MM.1S (cell line): ENCODE measurements around the gene GNS.

Source experiments
- DNase-seq: peaks from one replicate; pipeline ENCODE4 v3.0.0-alpha.2; 2015
- H2AFZ ChIP-seq: fragments of 300-600 bp; sonication (generic); 2 replicates; pipeline ENCODE4 v1.6.0; 2016; ENCODE audit warnings: antibody characterized with exemption, low read length
- H3F3A ChIP-seq: fragments of 300-600 bp; sonication (generic); 2 replicates; pipeline ENCODE4 v1.6.1; 2016; ENCODE audit warnings: mild to moderate bottlenecking, antibody characterized with exemption, low read length, moderate library complexity, mixed read lengths; ENCODE audit not compliant: insufficient read depth
- H3K27ac ChIP-seq: fragments of 300-600 bp; sonication (generic); 2 replicates; pipeline ENCODE4 v1.5.1; 2016; ENCODE audit warnings: mild to moderate bottlenecking, low read length
- H3K27me3 ChIP-seq: fragments of 300-600 bp; sonication (generic); replicated peaks from 2 replicates; pipeline ENCODE4 v1.6.0; 2016; ENCODE audit warnings: low read length; ENCODE audit not compliant: insufficient read depth
- H3K36me3 ChIP-seq: fragments of 300-600 bp; sonication (generic); replicated peaks from 2 replicates; pipeline ENCODE4 v1.6.1; 2016; ENCODE audit warnings: mild to moderate bottlenecking, low read length, mixed read lengths; ENCODE audit not compliant: insufficient read depth
- H3K4me1 ChIP-seq: fragments of 300-600 bp; sonication (generic); 2 replicates; pipeline ENCODE4 v1.6.1; 2016; ENCODE audit warnings: low read length, mixed read lengths
- H3K4me2 ChIP-seq: fragments of 300-600 bp; sonication (generic); 2 replicates; pipeline ENCODE4 v1.6.0; 2016; ENCODE audit warnings: low read depth, low read length
- H3K4me3 ChIP-seq: fragments of 300-600 bp; sonication (generic); 2 replicates; pipeline ENCODE4 v1.5.1; 2016; ENCODE audit warnings: low read length, mixed read lengths
- H3K79me2 ChIP-seq: fragments of 300-600 bp; sonication (generic); 2 replicates; pipeline ENCODE4 v1.6.1; 2016; ENCODE audit warnings: mixed run types, low read length, mixed read lengths
- H3K9ac ChIP-seq: fragments of 300-600 bp; sonication (generic); 2 replicates; pipeline ENCODE4 v1.6.1; 2016; ENCODE audit warnings: low read length, mixed read lengths
- H3K9me2 ChIP-seq: fragments of 300-600 bp; sonication (generic); replicated peaks from 2 replicates; pipeline ENCODE4 v1.6.1; 2016; ENCODE audit warnings: mild to moderate bottlenecking, low read length, mixed read lengths; ENCODE audit not compliant: insufficient read depth
- H3K9me3 ChIP-seq: fragments of 300-600 bp; sonication (generic); replicated peaks from 2 replicates; pipeline ENCODE4 v1.6.1; 2016; ENCODE audit warnings: mild to moderate bottlenecking, low read length, mixed read lengths; ENCODE audit not compliant: insufficient read depth
- H4K20me1 ChIP-seq: fragments of 300-600 bp; sonication (generic); 2 replicates; pipeline ENCODE4 v1.6.1; 2016; ENCODE audit warnings: mild to moderate bottlenecking, low read length, moderate library complexity, mixed read lengths; ENCODE audit not compliant: insufficient read depth
- CTCF ChIP-seq: fragments of 300-600 bp; sonication (generic); IDR thresholded peaks from 2 replicates; pipeline ENCODE4 v1.5.1; 2016; ENCODE audit warnings: antibody characterized with exemption, low read length, mixed read lengths
- EZH2 ChIP-seq: fragments of 300-600 bp; sonication (generic); optimal IDR thresholded peaks from 2 replicates; pipeline ENCODE3; 2017; ENCODE audit warnings: low read depth, mild to moderate bottlenecking, antibody characterized with exemption, low read length, mixed read lengths
- EZH2phosphoT487 ChIP-seq: fragments of 300-600 bp; sonication (generic); IDR thresholded peaks from 2 replicates; pipeline ENCODE4 v1.6.1; 2018; ENCODE audit warnings: antibody characterized with exemption, low read length

Gene GNS

GRCh38 chr12:64669270-64669842 is 89.8 kb downstream of the GNS start:
- no peaks in the 10 kb centered on the region for H3K9me2 ChIP-seq
- peak overlapping the region; percentile 68 for H2AFZ ChIP-seq
- peak overlapping the region; percentile 92 for H3K27ac ChIP-seq
- peaks cover 52% of the 10 kb centered on the region for H3F3A ChIP-seq
- no peaks in the 10 kb centered on the region for H3K9me3 ChIP-seq
- TF ChIP-seq CTCF (no peak), EZH2phosphoT487 (no peak), EZH2 (no peak)
- peaks cover 54% of the 10 kb centered on the region for H3K4me1 ChIP-seq
- no peaks in the 10 kb centered on the region for H3K27me3 ChIP-seq
- peaks cover 61% of the 10 kb centered on the region for H3K79me2 ChIP-seq
- H3K36me3 ChIP-seq: no peaks in the 10 kb centered on the region
- DNase-seq: peak; percentile 78
- no peaks in the 10 kb centered on the region for H4K20me1 ChIP-seq
- peak overlapping the region; percentile 89 for H3K4me2 ChIP-seq
- H3K9ac ChIP-seq: peak overlapping the region; percentile 64
- H3K4me3 ChIP-seq: peak overlapping the region; percentile 67

- peaks cover 50% of the 10 kb centered on the region for H3K79me2 ChIP-seq
- H3K27me3 ChIP-seq: no peaks in the 10 kb centered on the region
- H3K9me3 ChIP-seq: no peaks in the 10 kb centered on the region
- H3K9me2 ChIP-seq: no peaks in the 10 kb centered on the region
- H3K9ac ChIP-seq: no peak overlapping the region
- no peaks in the 10 kb centered on the region for H3K36me3 ChIP-seq
- no peak overlapping the region for H3K4me3 ChIP-seq
- TF ChIP-seq EZH2: no peak
- TF ChIP-seq CTCF: no peak
- TF ChIP-seq EZH2phosphoT487: no peak
- H4K20me1 ChIP-seq: no peaks in the 10 kb centered on the region
- H3F3A ChIP-seq: peaks cover 53% of the 10 kb centered on the region
- no peak overlapping the region for H2AFZ ChIP-seq
- DNase-seq: no peak
- H3K4me2 ChIP-seq: no peak overlapping the region; the same call in 1 of the 2 replicates
- peaks cover 54% of the 10 kb centered on the region for H3K4me1 ChIP-seq
- peak overlapping the region; percentile 92; the same call in 1 of the 2 replicates for H3K27ac ChIP-seq
These were observed 91.4 kb downstream of the GNS start for GRCh38 chr12:64667793-64668192.

- H3K4me1 ChIP-seq: peaks cover 53% of the 10 kb centered on the region
These were observed 92.9 kb downstream of the GNS start for GRCh38 chr12:64666054-64666914.

More at GRCh38 chr12:64666054-64666914, 92.9 kb downstream of the GNS start:
- TF ChIP-seq EZH2phosphoT487 (no peak), EZH2 (no peak), CTCF (no peak)
- H3K9me2 ChIP-seq: no peaks in the 10 kb centered on the region
- no peaks in the 10 kb centered on the region for H3K36me3 ChIP-seq
- H3K4me3 ChIP-seq: peak overlapping the region; percentile 46
- no peaks in the 10 kb centered on the region for H3K9me3 ChIP-seq
- H3K27ac ChIP-seq: peak overlapping the region; percentile 90
- H3K4me2 ChIP-seq: peak overlapping the region; percentile 94
- H3K27me3 ChIP-seq: no peaks in the 10 kb centered on the region
- H2AFZ ChIP-seq: no peak overlapping the region
- no peaks in the 10 kb centered on the region for H4K20me1 ChIP-seq
- peak overlapping the region; percentile 69 for H3K9ac ChIP-seq
- DNase-seq: peak; percentile 74
- peaks cover 53% of the 10 kb centered on the region for H3F3A ChIP-seq
- H3K79me2 ChIP-seq: peaks cover 46% of the 10 kb centered on the region
